GM23338 (cell line): ENCODE data around the gene PPP2R1B. TPM values are rescaled to one million over a fixed set of nuclear protein-coding genes. Genes with fewer than 3 reads are reported as not detected.

Experiments
- ATAC-seq: fragments of 200-7000 bp; cut with Tn5 transposase; 3 replicates; pipeline ENCODE4 v1.9.1; 2020
- DNase-seq: peaks from one replicate; pipeline ENCODE4 v3.0.0-alpha.2; 2015; ENCODE audit warnings: low spot score
- H2AFZ ChIP-seq: fragments of 200-600 bp; sonication (generic); 2 replicates; pipeline ENCODE4 v1.8.0; 2016; ENCODE audit warnings: antibody characterized with exemption, mild to moderate bottlenecking, moderate library complexity
- H3F3A ChIP-seq: fragments of 200-600 bp; sonication (generic); replicated peaks from 2 replicates; pipeline ENCODE4 v1.8.0; 2017; ENCODE audit warnings: antibody characterized with exemption, mixed run types, low read depth
- H3K27ac ChIP-seq: fragments of 200-600 bp; sonication (generic); 2 replicates; pipeline ENCODE4 v1.6.1; 2016; ENCODE audit warnings: low read depth
- H3K27me3 ChIP-seq: fragments of 200-600 bp; sonication (generic); 2 replicates; pipeline ENCODE4 v1.8.0; 2016; ENCODE audit warnings: mild to moderate bottlenecking, mixed run types, moderate library complexity; ENCODE audit not compliant: insufficient read depth
- H3K36me3 ChIP-seq: fragments of 200-600 bp; sonication (generic); 2 replicates; pipeline ENCODE4 v1.8.0; 2016; ENCODE audit warnings: mild to moderate bottlenecking; ENCODE audit not compliant: insufficient read depth
- H3K4me1 ChIP-seq: fragments of 200-600 bp; sonication (generic); 2 replicates; pipeline ENCODE4 v1.8.0; 2016; ENCODE audit warnings: mild to moderate bottlenecking, moderate library complexity; ENCODE audit not compliant: insufficient read depth
- H3K4me2 ChIP-seq: fragments of 200-600 bp; sonication (generic); 2 replicates; pipeline ENCODE4 v1.7.1; 2017; ENCODE audit warnings: mixed run types
- H3K4me3 ChIP-seq: fragments of 200-600 bp; sonication (generic); 2 replicates; pipeline ENCODE4 v1.6.1; 2016; ENCODE audit warnings: mixed run types
- H3K79me2 ChIP-seq: fragments of 200-600 bp; sonication (generic); replicated peaks from 2 replicates; pipeline ENCODE4 v1.8.0; 2017; ENCODE audit warnings: mild to moderate bottlenecking; ENCODE audit not compliant: insufficient read depth
- H3K9me2 ChIP-seq: fragments of 200-600 bp; sonication (generic); 2 replicates; pipeline ENCODE4 v1.8.0; 2017; ENCODE audit not compliant: insufficient read depth
- H4K20me1 ChIP-seq: fragments of 200-600 bp; sonication (generic); replicated peaks from 2 replicates; pipeline ENCODE4 v1.8.0; 2017; ENCODE audit warnings: mild to moderate bottlenecking; ENCODE audit not compliant: insufficient read depth
- H3K27ac Mint-ChIP-seq: 2 replicates; pipeline ENCODE4 v1.8.0; 2020; ENCODE audit warnings: inconsistent platforms, mild to moderate bottlenecking, moderate library complexity, mixed read lengths
- H3K27me3 Mint-ChIP-seq: 3 replicates; pipeline ENCODE4 v1.8.0; 2022; ENCODE audit warnings: low read depth, mild to moderate bottlenecking, moderate library complexity, mixed read lengths, inconsistent platforms; ENCODE audit not compliant: insufficient read depth, poor library complexity
- H3K36me3 Mint-ChIP-seq: 3 replicates; pipeline ENCODE4 v1.8.0; 2021; ENCODE audit warnings: low read depth, mild to moderate bottlenecking, inconsistent platforms, moderate library complexity, mixed read lengths
- H3K4me1 Mint-ChIP-seq: 3 replicates; pipeline ENCODE4 v1.8.0; 2020; ENCODE audit warnings: mild to moderate bottlenecking, inconsistent platforms, mixed read lengths
- H3K4me3 Mint-ChIP-seq: 3 replicates; pipeline ENCODE4 v1.8.0; 2021; ENCODE audit warnings: moderate library complexity, mild to moderate bottlenecking, inconsistent platforms, mixed read lengths
- H3K9me3 Mint-ChIP-seq: 3 replicates; pipeline ENCODE4 v1.8.0; 2020; ENCODE audit warnings: moderate library complexity, mild to moderate bottlenecking, inconsistent platforms, mixed read lengths
- CREB1 ChIP-seq: fragments of 250-450 bp; sonication (Bioruptor Pico); IDR thresholded peaks from 2 replicates; pipeline ENCODE4 v1.5.0; 2020; ENCODE audit warnings: low read depth, mild to moderate bottlenecking, moderate library complexity
- CTCF ChIP-seq, 2 experiments: fragments of 200-600 bp in 1 of 2; sonication (generic) in 1 of 2; conservative IDR thresholded peaks; 2 replicates each; pipeline versions ENCODE4 v1.5.1 to v1.6.1; 2016 to 2017; ENCODE audit warnings: antibody characterized with exemption in 2 of 2, low read depth in 2 of 2, mild to moderate bottlenecking in 2 of 2, moderate library complexity in 1 of 2
- ETS1 ChIP-seq: IDR thresholded peaks from 2 replicates; pipeline ENCODE4 v1.6.1; 2016; ENCODE audit warnings: antibody characterized with exemption
- EZH2phosphoT487 ChIP-seq: fragments of 200-600 bp; sonication (generic); IDR thresholded peaks from one replicate; pipeline ENCODE4 v1.8.1; 2018; ENCODE audit warnings: antibody characterized with exemption; ENCODE audit not compliant: unreplicated experiment
- JUNB ChIP-seq: IDR thresholded peaks from one replicate; pipeline ENCODE4 v1.6.1; 2016; ENCODE audit warnings: antibody characterized with exemption; ENCODE audit not compliant: unreplicated experiment
- STAT1 ChIP-seq: IDR thresholded peaks from one replicate; pipeline ENCODE4 v1.6.1; 2016; ENCODE audit warnings: antibody characterized with exemption; ENCODE audit not compliant: unreplicated experiment
- ZNF114 ChIP-seq: fragments of 250-450 bp; sonication (Bioruptor Pico); IDR thresholded peaks from 2 replicates; pipeline ENCODE4 v1.5.0; 2020; ENCODE audit warnings: mild to moderate bottlenecking, moderate library complexity
- ZNF462 ChIP-seq: fragments of 250-450 bp; sonication (Bioruptor Pico); IDR thresholded peaks from 2 replicates; pipeline ENCODE4 v1.5.0; 2020; ENCODE audit warnings: mild to moderate bottlenecking, moderate library complexity
- polyA plus RNA-seq: library from polyadenylated mRNA; unstranded; fragments of >200 nt; fragmentation: Nextera tagmentation; extraction: Ambion mirVana; gene quantifications from 2 replicates; pipeline ENCODE4 v1.2.1, GENCODE V29; 2016
- total RNA-seq: library from RNA; depleted of rRNA; stranded (reverse); fragments of >200 nt; shearing (Covaris generic); gene quantifications from 2 replicates; pipeline ENCODE4 v1.2.3, GENCODE V29; 2014

PPP2R1B gene
- total and polyA plus RNA-seq, 2 experiments from 2014 or later: 18.5 to 82.0 TPM

GRCh38 chr11:111707039-111707690 lies 59.0 kb downstream of the PPP2R1B start:
- no peaks in the 10 kb centered on the region for H3K36me3 ChIP-seq
- no peak for ATAC-seq
- no peaks in the 10 kb centered on the region for H3K4me1 ChIP-seq
- Mint-ChIP-seq H3K4me3 (no peak overlapping the region), H3K27ac (no peak overlapping the region), H3K9me3 (no peaks in the 10 kb centered on the region), H3K36me3 (peaks cover 5% of the 10 kb centered on the region; the same call in 1 of the 3 replicates), H3K4me1 (no peaks in the 10 kb centered on the region), H3K27me3 (no peaks in the 10 kb centered on the region)
- no peak for DNase-seq
- H3K9me2 ChIP-seq: no peaks in the 10 kb centered on the region
- H3K4me2 ChIP-seq: no peak overlapping the region
- H4K20me1 ChIP-seq: no peaks in the 10 kb centered on the region; the same call in 1 of the 2 replicates
- H3K27me3 ChIP-seq: no peaks in the 10 kb centered on the region
- no peak overlapping the region for H2AFZ ChIP-seq
- H3K27ac ChIP-seq: no peak overlapping the region
- H3K79me2 ChIP-seq: no peaks in the 10 kb centered on the region
- TF ChIP-seq JUNB (no peak), ZNF462 (CRISPR knock-in tag) (no peak), ETS1 (no peak), STAT1 (no peak), CTCF (conservative IDR thresholded peaks at IDR 0.05; ENCODE audit: low read depth in 2 of 2) (no peak), EZH2phosphoT487 (no peak), CREB1 (no peak), ZNF114 (CRISPR knock-in tag) (no peak)
- H3K4me3 ChIP-seq: no peak overlapping the region
- H3F3A ChIP-seq: no peaks in the 10 kb centered on the region
